Measurements from ENCODE around the gene GALNT14.
A peak's percentile ranks its signal among the peaks of the same experiment; 100 is the strongest.

GALNT14 gene

GRCh38 chr2:31086590-31086989 lies 51.6 kb downstream of the GALNT14 start:
- no peak for DNase-seq (ENCODE audit: low read depth)

DNA sequence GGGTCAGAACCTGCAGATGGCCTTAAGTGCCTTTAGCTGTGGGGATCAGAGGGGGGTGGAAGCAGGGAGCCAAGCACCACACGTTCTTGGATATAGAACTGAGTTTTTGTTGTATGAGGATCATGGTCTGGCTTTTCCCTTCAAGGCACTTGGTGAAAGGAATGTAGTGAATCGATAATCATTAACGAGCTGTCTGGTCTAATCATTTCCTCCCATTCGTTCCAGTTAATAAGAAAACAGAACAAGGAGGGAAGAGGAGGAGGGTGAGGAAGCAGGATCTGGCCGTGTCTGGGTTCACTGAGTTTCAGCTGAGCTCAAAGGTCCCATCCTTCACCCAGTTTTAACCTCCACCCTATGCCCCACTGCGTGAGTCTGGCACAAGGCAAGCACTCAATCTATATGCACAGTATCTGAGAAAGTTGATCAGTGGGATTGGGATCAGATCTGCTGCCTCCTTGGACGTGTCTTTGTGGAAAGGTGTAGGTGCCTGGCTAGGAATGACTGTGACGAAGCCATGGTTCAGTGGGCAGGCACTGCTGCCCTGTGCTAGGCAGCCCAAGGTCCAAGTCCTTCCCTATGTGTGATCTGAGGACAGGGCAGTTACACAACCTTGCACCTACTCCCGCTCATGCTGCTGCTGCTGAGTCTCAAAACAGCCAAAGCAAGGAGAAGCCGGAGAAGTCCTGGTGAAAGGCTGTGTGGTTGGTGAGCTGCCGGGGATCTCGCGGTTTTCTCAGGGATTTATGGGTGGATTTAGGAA lies 54.8 kb downstream of the GALNT14 start:
- DNase-seq (ENCODE audit: low read depth) = no peak

GRCh38 chr2:31082002-31082401 lies 56.2 kb downstream of the GALNT14 start:
- DNase-seq (ENCODE audit: low read depth) = peak; percentile 12

DNA sequence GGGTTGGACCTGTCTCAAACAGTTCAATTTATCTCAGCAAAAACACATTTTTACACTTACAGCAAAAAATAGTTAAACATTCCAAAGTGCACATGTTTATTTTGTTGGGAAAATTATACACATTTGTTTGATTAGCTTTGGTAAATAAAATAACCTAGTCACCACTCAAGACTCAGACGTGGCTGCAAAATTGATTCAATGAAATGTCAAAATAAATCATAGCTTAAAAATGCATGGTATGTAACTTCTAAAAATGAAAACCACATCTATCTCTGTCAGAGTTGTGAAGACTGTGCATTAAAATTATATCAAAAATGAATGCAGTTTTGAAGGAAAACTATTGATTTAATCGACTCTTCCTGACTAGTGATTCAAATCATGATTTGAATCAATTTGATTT lies 56.7 kb downstream of the GALNT14 start:
- peak; percentile 47 for DNase-seq (ENCODE audit: low read depth)

- no peak for DNase-seq (ENCODE audit: low read depth)
Observed at GRCh38 chr2:31080361-31080760, 57.9 kb downstream of the GALNT14 start.

DNA sequence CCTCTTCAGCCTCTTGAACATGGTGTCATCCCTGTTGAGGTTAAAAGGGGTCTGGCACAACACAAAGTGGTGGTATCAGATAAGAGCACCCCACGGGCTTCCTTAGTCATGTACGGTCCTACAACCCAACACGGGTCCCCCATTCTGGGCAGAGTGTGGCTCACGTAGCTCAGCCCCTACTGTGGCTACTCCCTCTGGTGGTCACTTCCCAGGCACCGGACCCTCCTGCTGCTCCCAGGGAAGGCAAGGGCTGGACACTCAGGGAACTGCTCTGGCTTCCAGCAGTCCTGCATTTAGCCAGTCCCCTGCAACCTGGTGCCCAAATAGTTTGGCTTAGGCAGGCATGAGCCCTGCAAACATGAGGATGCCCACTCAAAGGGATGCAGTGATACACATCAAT lies 58.6 kb downstream of the GALNT14 start:
- no peak for DNase-seq (ENCODE audit: low read depth)

GRCh38 chr2:31078579-31079105 lies 59.6 kb downstream of the GALNT14 start:
- no peak for DNase-seq (ENCODE audit: low read depth)

DNA sequence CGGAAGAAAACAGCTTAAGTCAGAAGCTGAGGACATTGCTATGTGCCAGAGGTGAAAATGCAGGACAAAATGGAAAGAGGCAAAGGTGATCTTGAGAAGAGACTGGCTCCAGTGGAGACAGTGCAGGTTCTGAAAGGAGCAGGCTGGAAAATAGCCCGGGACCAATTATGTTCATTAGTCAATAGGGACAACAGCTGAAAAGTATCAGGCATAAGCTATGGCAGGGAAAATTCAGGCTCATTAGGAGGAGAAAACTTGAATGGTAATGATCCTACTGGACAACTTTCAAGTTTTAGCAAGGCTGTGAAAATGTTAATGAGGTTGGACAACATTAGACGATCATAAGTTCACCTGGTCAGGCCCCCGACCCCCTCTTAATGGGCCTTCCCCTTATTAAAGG lies 60.2 kb downstream of the GALNT14 start:
- DNase-seq (ENCODE audit: low read depth) = no peak

DNA sequence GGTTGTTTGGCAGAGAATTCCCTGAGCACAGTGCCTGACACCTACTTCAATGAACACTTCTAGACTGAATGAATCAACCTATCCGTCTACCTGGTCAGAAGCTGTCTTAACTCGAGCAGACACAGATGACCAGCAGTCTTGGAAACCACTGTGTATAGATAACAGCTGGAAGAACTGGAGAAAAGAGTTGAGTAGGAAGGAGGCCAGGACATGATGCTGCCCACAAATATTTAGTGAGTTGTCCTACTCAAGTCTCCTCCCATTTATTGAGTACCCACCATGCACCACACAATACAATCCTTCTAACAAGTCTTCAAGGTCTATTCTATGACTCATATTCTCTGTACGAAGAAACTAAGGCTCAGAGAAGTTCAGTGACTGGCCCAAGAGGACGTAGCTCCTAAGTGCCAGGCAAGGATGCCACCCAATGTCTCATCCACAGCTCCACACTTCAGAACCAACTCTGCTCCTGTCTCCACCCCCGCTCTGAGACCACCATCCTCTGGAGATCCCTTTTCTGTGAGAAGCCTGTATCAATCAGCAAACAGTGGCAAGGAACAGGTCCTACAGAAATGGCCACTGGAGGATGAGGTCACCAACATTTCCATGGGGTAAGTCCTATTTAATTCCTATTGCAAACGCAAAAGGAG lies 62.2 kb downstream of the GALNT14 start:
- peak; percentile 53 for DNase-seq (ENCODE audit: low read depth)

DNA sequence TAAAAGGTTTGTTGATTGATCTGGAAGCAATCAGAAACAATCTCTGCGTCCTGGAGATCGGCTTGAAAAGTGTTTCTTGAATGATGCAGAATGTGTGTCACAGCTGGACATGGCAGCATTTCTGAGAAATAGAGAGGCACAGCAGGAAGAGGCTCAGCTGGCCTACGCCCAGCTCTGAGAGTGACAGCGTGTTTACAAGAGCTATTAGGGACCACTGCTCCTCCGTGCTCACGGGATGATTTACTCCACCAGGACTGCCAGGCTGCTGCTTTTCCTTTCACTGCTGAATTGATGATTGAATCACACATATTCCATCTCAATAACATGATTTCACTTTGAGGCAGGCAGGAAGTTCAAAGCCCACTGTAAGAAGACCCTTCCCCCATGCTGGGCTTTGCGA lies 62.8 kb downstream of the GALNT14 start:
- peak; percentile 10 for DNase-seq (ENCODE audit: low read depth)

GRCh38 chr2:31071741-31072140 lies 66.5 kb downstream of the GALNT14 start:
- DNase-seq (ENCODE audit: low read depth) = no peak

DNA sequence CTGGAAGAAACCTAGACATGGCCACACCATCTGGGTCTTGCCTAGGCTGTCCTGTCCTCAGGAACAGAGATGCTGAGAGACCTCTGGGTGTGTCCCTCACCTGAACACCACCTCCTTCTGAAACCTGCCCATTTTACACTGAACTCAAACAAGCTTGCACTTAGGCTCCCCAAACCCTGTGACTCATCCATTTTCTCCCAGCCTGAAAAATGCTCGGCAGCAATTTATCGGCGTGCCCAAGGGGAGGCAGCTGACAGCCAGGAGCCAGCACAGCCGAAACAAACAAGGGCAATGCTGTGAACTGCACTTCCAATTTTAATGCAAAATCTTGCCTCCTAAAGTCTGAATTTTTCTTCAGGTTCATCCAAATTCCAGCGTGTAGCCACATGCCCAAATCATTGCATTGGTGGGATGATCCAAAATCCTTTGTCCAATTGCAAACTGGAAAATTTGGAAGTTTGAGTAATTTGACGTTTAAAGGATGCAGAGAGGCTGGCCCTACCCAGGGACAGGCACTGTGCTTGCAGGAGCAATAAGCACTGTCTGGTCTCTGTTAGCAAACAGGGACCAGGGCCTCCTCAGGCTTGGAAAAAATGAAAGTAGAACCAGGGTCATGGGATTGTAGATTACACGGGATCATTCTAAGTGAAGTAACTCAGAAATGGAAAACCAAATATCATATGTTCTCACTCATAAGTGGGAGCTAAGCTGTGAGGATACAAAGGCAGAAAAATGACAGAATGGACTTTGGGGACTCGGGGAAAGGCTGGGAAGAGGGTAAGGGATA lies 67.7 kb downstream of the GALNT14 start:
- peak; percentile 26 for DNase-seq (ENCODE audit: low read depth)

GRCh38 chr2:31069643-31070325 lies 68.5 kb downstream of the GALNT14 start:
- DNase-seq (ENCODE audit: low read depth) = no peak

DNA sequence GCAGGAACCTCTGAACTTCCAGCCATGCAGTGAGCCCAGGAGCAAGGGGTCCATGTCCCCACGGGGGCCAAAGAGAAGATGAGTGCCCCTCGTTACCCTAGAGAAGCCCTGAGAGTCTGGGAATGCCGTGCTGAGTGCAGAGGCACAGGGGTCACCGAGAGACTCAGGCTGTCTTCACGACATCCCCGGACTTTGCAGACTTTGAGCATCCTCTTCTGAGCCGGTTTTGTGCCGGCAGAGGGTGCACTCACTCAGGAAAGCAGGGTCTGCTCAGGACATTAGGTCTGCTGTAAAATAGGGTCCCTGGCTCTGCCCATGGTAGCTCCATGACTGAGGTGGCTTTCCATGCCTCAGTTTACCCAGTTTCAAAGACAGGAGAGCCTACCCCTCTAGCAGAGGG lies 71.0 kb downstream of the GALNT14 start:
- no peak for DNase-seq (ENCODE audit: low read depth)

DNA sequence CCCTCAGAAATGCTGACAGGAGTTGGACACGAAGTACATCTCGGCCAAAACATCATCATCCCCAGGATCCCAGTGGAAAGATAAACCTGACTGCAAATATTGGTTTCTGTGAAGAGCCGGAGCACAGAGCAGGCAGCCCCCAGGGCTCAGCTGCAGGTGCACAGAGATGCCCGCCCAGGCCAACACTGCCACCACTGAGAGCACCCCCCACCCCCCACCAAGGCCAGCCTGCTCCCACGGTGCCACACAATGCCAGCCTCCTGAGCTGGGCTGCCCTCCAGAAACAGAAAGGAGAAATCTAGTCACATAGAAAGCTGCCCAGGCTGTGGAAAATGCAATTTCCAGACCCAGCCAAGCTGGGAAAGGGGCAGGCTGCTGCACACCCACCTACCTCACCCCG lies 71.7 kb downstream of the GALNT14 start:
- no peak for DNase-seq (ENCODE audit: low read depth)

GRCh38 chr2:31066086-31066485 lies 72.2 kb downstream of the GALNT14 start:
- DNase-seq (ENCODE audit: low read depth) = no peak

DNA sequence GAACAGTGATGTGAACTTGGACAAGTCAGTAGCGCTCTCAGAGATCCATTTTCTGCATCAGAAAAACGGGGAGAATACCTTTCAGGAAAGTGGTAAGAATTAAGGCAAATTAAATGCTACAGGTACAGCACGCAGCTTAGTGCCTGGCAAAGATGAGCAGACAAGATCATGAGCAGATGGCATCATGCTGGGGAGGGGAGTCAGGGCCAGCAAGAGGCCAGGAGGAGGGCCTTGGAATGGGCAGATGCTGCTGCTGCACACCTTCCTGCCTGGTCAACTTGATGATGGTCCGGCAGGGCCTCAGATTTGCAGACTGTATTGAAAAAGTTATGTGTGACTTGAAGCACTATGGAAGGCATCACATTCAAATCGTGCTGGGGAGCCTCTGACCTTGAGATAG lies 72.9 kb downstream of the GALNT14 start:
- no peak for DNase-seq (ENCODE audit: low read depth)

DNA sequence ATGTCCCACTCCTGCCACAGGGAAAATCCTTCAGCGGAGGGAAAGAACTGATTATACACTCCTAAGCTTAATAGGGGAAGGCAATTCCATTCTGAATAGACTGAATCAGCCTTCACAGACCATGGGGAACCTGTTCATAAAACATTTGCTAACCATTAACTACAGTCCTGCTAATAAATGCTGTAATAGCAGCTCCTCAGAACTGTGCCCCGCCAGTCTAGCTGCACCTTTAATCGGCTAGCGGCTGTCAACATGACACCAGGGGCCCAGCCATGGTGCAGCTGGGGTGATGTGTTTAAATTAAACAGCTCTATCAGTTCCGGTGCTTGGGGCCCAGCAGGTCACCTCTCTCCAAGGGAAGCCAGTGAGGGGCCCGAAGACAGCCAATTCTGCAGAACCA lies 77.8 kb downstream of the GALNT14 start:
- no peak for DNase-seq (ENCODE audit: low read depth)

DNA sequence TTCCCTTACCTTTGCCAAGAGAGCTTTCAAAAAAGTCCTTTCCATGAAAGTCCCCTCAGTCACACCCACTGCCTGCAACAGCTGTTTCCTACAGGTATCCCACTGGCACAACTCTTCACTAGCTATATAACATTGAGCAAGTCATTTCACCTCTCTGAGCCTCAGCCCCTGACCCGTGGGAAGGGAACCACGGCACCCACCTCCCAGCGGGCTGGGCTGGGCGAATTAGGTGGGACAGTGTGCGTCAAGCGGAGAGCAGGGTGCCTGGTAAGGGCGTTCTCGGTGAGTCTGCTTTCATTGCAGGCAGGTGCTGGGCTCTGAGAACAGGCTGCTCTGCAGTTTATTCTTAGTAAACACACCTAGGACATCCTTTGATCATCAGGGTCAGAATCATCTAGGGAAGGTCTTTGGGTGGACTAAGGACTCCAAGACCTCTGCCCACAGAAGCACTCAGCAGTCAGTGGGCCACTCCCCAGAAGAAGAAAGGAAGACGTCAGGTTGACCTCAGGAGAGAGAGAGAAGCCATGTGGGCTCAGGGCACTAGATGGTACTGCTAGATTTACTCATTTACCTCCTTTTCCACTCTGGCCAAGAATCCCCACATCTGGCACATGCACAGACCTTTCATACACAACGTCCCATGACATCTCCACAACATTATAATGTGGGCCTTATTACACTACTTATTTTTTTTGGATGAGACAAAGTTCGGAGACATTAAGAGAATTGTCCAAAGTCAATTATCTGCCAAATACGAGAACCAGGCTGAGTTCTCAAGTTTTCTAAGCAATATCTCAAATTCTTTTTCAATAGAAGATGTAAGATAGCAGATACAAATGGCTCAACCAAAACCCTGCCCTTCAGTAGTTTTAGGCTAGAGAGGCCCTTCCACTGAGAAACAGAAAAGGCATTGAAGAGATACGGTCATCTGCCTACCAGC lies 79.9 kb downstream of the GALNT14 start:
- no peak for DNase-seq (ENCODE audit: low read depth)

GRCh38 chr2:31057691-31058090 lies 80.5 kb downstream of the GALNT14 start:
- no peak for DNase-seq (ENCODE audit: low read depth)

DNA sequence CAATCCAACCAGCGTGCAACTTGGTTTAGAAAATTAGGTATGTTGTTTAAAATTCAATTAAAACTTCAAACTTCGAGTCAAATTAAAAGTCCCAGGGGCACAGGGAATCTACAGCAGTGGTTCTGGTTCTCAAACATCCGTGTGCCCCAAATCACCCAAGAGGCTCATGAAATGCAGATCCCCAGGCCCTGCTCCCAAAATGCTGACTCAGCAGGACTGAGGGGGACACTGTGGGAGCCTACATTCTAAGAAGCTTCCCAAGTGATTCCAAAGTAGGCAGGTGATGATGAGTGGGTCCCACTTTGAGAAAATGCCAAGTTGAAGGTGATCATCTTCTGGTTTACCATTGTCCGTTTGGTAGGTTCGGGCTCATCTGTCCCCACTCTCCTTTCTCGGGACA lies 82.3 kb downstream of the GALNT14 start:
- no peak for DNase-seq (ENCODE audit: low read depth)
